A549 (cell line): Measurements from ENCODE around the gene TINAG.

ENCODE experiments used
- CHD2 ChIP-seq: fragments of 150-350 bp; IDR thresholded peaks from 2 replicates; pipeline ENCODE4 v1.6.1; 2014; ENCODE audit warnings: low read length; ENCODE audit not compliant: partially characterized antibody
- EP300 ChIP-seq, 2 experiments: fragments of >200 bp; sonication (Bioruptor Twin); formaldehyde crosslinking; IDR thresholded peaks; 2 replicates in 1 of 2; 3 replicates in 1 of 2; pipeline ENCODE4 v1.6.1; 2016 to 2017
- HDAC2 ChIP-seq: fragments of 200-600 bp; sonication (generic); IDR thresholded peaks from 2 replicates; pipeline ENCODE4 v1.6.1; 2016
- MAZ ChIP-seq: fragments of 150-350 bp; IDR thresholded peaks from 2 replicates; pipeline ENCODE4 v1.6.1; 2014; ENCODE audit warnings: antibody characterized with exemption, low read depth, low read length, borderline replicate concordance
- RARB ChIP-seq: fragments of 250-450 bp; sonication (Bioruptor Pico); IDR thresholded peaks from 2 replicates; pipeline ENCODE4 v1.8.0; 2021; ENCODE audit warnings: mild to moderate bottlenecking, moderate library complexity
- SREBF2 ChIP-seq: fragments of 450-650 bp; IDR thresholded peaks from 2 replicates; pipeline ENCODE4 v1.6.1; 2014; ENCODE audit warnings: mild to moderate bottlenecking, moderate library complexity
- TF ChIP-seq, protein P1 (sequence below): fragments of >200 bp; sonication (Bioruptor Twin); formaldehyde crosslinking; IDR thresholded peaks from 3 replicates; pipeline ENCODE4 v1.5.1; 2016
- TF ChIP-seq, protein P2 (sequence below): IDR thresholded peaks from 2 replicates; pipeline ENCODE4 v1.6.1; 2012

DNA sequence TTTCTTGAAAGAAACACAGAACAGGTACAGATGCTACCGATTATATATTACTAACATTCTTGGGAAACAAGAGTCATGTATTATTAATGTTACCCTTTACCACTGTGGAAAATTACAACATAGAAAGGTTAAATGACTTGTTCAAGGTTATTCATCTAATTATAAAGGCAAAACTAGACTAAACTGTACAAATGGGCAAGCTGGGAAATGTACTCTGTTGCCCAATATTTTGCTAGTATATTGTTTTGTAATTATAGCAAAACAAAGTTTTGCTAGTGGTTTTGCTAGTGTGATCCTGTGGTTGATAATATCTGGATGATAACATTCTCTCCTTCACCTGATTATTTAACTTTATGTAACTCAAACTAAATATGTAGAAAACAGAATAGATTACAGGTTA is 96.5 kb downstream of the TINAG start:
- TF ChIP-seq EP300 (IDR thresholded peaks at IDR 0.05) (no peak), HDAC2 (no peak), SREBF2 (no peak), MAZ (no peak), CHD2 (no peak), RARB (CRISPR knock-in tag) (no peak)
- TF ChIP-seq, protein P1, sequence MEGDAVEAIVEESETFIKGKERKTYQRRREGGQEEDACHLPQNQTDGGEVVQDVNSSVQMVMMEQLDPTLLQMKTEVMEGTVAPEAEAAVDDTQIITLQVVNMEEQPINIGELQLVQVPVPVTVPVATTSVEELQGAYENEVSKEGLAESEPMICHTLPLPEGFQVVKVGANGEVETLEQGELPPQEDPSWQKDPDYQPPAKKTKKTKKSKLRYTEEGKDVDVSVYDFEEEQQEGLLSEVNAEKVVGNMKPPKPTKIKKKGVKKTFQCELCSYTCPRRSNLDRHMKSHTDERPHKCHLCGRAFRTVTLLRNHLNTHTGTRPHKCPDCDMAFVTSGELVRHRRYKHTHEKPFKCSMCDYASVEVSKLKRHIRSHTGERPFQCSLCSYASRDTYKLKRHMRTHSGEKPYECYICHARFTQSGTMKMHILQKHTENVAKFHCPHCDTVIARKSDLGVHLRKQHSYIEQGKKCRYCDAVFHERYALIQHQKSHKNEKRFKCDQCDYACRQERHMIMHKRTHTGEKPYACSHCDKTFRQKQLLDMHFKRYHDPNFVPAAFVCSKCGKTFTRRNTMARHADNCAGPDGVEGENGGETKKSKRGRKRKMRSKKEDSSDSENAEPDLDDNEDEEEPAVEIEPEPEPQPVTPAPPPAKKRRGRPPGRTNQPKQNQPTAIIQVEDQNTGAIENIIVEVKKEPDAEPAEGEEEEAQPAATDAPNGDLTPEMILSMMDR, result no peak
- TF ChIP-seq, protein P2, sequence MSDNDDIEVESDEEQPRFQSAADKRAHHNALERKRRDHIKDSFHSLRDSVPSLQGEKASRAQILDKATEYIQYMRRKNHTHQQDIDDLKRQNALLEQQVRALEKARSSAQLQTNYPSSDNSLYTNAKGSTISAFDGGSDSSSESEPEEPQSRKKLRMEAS, result no peak
